ENCODE data around the gene SLC4A9.

DNA sequence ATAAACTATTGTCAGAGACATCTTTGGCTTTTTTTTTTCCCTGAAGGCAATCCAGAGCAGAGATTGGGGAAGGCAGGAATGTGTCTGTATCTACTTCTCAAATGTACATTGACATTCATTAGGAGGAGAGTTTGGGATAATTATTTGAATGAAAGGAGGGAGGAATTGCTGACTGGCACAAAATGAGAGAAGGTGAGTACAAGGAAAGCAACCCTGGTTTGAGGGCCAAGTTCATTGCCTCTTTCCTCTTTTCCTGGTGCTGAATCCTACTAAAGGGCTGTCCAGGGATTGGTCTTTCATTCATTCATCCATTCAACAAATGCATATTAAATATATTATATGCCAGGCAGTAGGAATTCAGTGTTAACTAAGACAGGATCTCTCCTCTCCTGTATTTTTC lies 22.9 kb downstream of the SLC4A9 start:
- no peak for TF ChIP-seq POLR2A (IDR thresholded peaks at IDR 0.05)
- TF ChIP-seq CTCF (IDR thresholded peaks at IDR 0.05) = no peak
- no peak for TF ChIP-seq POLR2AphosphoS5 (IDR thresholded peaks at IDR 0.05)

Data from prostate gland (tissue), 2 donors.